Measurements from ENCODE around the gene LGALS7B.
A peak's percentile ranks its signal among the peaks of the same experiment; 100 is the strongest.
"Not testable (repeated sequence)": the region's sequence is repeated elsewhere in the genome, so short reads cannot be mapped to it uniquely, and the experiment has no call there.

Gene LGALS7B

DNA sequence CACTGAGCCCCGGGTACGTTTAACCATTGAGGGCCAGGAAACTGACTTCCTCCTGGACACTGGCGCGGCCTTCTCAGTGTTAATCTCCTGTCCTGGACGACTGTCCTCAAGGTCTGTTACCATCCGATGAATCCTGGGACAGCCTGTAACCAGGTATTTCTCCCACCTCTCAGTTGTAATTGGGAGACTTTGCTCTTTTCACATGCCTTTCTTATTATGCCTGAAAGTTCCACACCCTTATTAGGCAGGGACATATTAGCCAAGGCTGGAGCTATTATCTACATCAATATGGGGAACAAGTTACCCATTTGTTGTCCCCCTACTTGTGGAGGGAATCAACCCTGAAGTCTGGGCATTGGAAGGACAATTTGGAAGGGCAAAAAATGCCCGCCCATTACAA, 36.9 kb downstream of the LGALS7B start:
- not testable (repeated sequence) for DNase-seq

DNA sequence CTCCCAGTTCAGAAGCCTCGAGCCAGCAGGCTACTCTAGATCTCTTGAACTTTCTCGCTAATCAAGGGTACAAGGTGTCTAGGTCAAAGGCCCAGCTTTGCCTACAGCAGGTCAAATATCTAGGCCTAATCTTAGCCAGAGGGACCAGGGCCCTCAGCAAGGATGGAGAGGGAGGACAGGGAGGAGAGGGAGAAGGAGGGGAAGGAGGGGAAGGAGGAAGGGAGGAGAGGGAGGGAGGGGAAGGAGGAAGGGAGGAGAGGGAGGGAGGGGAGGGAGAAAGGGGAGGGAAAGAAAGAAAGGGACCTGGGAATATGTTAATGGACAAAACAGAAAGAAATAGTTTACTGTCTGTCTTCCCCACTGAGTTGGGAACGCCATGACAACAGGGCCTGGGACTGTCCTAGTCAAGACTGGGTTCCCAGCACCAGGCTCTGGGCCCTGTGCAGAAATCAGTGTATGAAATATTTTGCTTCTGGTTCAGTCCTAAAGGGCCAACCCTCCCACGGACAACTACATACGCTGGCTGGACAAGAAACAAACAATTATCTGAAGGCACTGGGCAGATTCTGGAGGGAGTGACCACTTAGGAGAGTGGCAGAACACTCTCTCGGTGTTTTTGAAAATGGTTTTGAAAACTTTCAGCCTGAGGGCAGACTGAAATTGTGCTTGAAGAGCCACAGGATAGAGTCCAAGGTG, 38.0 kb downstream of the LGALS7B start:
- DNase-seq: no peak

- DNase-seq: peak; percentile 45
Observed at GRCh38 chr19:38829203-38829602, 40.2 kb downstream of the LGALS7B start.

GRCh38 chr19:38830039-38830733, 41.2 kb downstream of the LGALS7B start:
- DNase-seq: no peak

- peak; percentile 63 for DNase-seq
Observed at GRCh38 chr19:38831142-38831605, 42.2 kb downstream of the LGALS7B start.

- DNase-seq: no peak
Observed at GRCh38 chr19:38833092-38833425, 44.1 kb downstream of the LGALS7B start.

- no peak for DNase-seq
Observed at GRCh38 chr19:38834104-38834490, 45.1 kb downstream of the LGALS7B start.

- no peak for DNase-seq
Observed at GRCh38 chr19:38834590-38834989, 45.6 kb downstream of the LGALS7B start.

- no peak for DNase-seq
Observed at GRCh38 chr19:38836159-38836982, 47.4 kb downstream of the LGALS7B start.

DNA sequence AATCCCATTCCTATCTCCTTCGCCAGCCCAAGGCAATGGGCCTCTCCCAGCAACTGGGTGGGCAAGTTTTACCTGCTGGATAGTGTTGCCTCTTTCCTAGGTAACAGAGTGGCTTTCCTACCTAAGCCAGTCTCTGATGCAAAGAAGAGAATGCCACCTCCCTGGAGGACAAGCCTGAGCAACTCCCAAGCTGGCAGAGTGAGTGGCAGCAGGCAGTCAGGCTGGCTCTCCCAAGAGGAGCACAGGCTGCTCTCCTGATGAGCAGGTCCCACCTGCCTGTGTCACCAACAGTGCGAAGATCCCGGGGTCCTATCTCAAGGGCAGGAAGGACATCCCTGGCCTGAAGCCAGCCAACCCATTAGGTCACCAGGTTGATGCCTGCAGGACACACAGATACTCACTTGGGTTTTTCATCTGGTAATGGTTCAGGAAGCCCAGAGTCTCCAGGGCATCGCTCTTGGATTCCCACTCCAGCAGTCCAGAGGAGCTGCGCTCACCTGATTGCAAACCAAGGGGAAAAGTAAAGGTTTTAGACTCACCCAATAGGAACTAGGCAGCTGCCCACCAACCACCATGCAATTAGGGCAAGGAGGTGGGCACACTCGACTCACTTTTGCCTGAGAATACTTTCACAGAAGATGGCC, 48.1 kb downstream of the LGALS7B start:
- DNase-seq: no peak

DNA sequence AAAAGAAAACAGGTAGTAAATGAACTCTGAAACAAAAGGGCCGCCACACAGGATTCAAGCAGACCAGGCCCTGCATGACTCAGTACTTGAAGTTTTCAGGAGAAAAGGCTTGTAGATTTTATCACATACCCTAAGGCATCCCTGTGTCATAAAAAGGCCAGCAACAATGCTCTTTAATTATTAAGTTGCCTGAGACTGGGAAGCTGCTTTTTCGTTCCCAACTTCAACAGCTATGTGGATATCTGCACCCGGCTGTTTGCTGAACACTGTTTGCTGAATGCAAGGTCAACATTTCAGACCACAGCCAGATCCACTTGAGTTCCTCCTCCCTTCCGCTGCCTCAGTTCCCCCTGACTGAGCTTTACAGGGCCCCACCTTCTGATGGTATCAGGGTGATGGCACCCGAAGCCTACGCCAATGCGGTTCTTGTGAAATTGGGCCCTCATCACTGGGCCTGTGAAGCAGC, 48.7 kb downstream of the LGALS7B start:
- DNase-seq: no peak

DNA sequence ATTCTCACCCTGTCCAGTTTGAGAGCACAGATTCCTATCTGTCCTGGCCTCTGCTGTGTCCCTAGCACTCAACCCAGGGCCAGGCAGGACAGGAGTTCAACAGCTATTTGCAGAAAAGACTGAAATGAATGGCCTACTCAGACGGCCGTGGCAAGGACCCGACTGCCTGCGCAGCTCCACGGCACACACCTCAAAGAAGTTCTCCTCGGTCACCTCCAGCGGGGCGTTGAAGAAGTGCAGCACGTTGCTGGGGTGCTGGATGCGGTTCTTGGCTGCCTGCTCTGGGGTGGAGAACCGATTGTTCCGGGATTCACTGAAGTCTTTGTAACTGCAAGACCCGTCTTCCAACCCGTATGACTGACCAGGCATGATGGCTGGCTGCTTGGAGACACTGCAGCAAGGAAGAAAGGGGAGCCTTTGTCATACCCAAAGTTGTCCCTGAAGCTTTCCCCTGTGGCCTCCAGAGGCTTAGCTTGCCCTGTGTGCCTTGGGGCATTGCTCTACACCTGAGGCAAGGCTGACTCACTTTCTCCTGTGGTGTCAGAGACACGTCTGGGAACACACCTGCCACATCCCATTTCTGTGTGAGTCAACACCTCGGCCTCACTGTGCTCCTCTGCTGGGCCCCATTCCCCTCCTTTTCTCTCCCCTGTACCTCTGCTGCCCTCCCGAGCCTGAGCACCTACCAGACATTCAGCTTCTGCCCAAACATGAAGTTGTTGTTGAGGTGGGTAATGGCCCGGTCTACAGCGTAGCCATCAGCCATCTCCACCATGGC, 49.4 kb downstream of the LGALS7B start:
- no peak for DNase-seq

GRCh38 chr19:38838986-38839761, 50.2 kb downstream of the LGALS7B start:
- DNase-seq: no peak

GRCh38 chr19:38839816-38840582, 51.0 kb downstream of the LGALS7B start:
- DNase-seq: no peak

DNA sequence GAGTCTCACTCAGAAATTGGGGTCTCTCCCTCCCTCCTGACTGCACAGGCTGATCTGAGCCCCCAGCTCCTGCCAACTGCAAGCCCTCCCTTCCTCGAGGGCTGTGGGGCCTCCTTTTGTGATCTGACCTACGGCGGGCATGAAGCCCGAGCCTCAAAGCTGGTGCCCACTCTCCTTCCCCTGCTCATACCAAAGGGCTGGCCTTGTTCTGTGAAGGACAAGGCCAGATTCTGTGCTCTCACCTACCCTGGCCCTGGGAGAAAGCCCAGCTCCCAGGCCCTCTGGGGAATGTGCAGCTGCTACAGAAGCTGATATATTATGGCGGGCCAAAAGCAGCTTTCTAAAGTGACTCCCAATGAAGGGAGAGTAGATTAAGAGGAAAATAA, 51.6 kb downstream of the LGALS7B start:
- DNase-seq: no peak
